Skeletal muscle cell (primary cell): Measurements from ENCODE around the gene KRT8.

Experiments
- DNase-seq: peaks from one replicate; pipeline ENCODE4 v3.0.0-alpha.2; 2010; ENCODE audit warnings: low read depth
- H3K4me3 ChIP-seq: 2 replicates; pipeline ENCODE4 v1.5.1; 2011; ENCODE audit warnings: low read depth, mild to moderate bottlenecking, control low read depth, low read length, moderate library complexity

Gene KRT8

GRCh38 chr12:52879394-52880351, 25.2 kb downstream of the KRT8 start:
- H3K4me3 ChIP-seq: no peak overlapping the region
- peak; percentile 64 for DNase-seq

- H3K4me3 ChIP-seq: no peak overlapping the region
- DNase-seq: no peak
Measured at GRCh38 chr12:52878507-52879393, 26.1 kb downstream of the KRT8 start.

GRCh38 chr12:52877242-52877641, 27.6 kb downstream of the KRT8 start:
- no peak overlapping the region for H3K4me3 ChIP-seq
- no peak for DNase-seq

GRCh38 chr12:52876372-52876771, 28.5 kb downstream of the KRT8 start:
- no peak for DNase-seq
- H3K4me3 ChIP-seq: no peak overlapping the region

- DNase-seq: no peak
- peak overlapping the region; percentile 21 for H3K4me3 ChIP-seq
Measured at GRCh38 chr12:52874573-52875435, 30.1 kb downstream of the KRT8 start.

GRCh38 chr12:52873832-52874572, 30.9 kb downstream of the KRT8 start:
- peak; percentile 85 for DNase-seq
- peak overlapping the region; percentile 35 for H3K4me3 ChIP-seq

GRCh38 chr12:52873513-52873831, 31.4 kb downstream of the KRT8 start:
- peak overlapping the region; percentile 35 for H3K4me3 ChIP-seq
- DNase-seq: no peak

- no peak overlapping the region for H3K4me3 ChIP-seq
- DNase-seq: no peak
Measured at GRCh38 chr12:52872644-52873389, 32.1 kb downstream of the KRT8 start.

- H3K4me3 ChIP-seq: no peak overlapping the region
- DNase-seq: peak; percentile 84
Measured at GRCh38 chr12:52871291-52872039, 33.4 kb downstream of the KRT8 start.

GRCh38 chr12:52870361-52871290, 34.2 kb downstream of the KRT8 start:
- DNase-seq: no peak
- H3K4me3 ChIP-seq: no peak overlapping the region

GRCh38 chr12:52867642-52868041, 37.2 kb downstream of the KRT8 start:
- DNase-seq: no peak
- no peak overlapping the region for H3K4me3 ChIP-seq

GRCh38 chr12:52867152-52867551, 37.7 kb downstream of the KRT8 start:
- H3K4me3 ChIP-seq: no peak overlapping the region
- no peak for DNase-seq

GRCh38 chr12:52865090-52865944, 39.6 kb downstream of the KRT8 start:
- H3K4me3 ChIP-seq: no peak overlapping the region
- no peak for DNase-seq

GRCh38 chr12:52862023-52862422, 42.9 kb downstream of the KRT8 start:
- no peak overlapping the region for H3K4me3 ChIP-seq
- DNase-seq: no peak

- no peak for DNase-seq
- H3K4me3 ChIP-seq: no peak overlapping the region
Measured at GRCh38 chr12:52861511-52861910, 43.4 kb downstream of the KRT8 start.
